Omental fat pad (tissue), 4 donors: ENCODE results near the gene DOK7. TPM values are rescaled to one million over a fixed set of nuclear protein-coding genes. Genes with fewer than 3 reads are reported as not detected.

Source experiments
- total RNA-seq, 4 donors: library from RNA; depleted of rRNA; stranded (reverse); fragments of >200 nt; gene quantifications; one replicate each; pipeline ENCODE4 v1.1.0, GENCODE V29; 2016

The DOK7 gene
- total RNA-seq, 4 donors from 2014 or later: not detected

Other genes starting within 250 kb of the DOK7 start
- 1 to 10 TPM in 2 of 4 donors, under 1 TPM in 2; 0.31 to 1.1 (median 0.86) TPM for gene MSANTD1, start 214.1 kb upstream of the DOK7 start, total RNA-seq
- 10 to 100 TPM; 11.3 to 27.6 (median 14.6) TPM for gene RGS12, start 170.3 kb upstream of the DOK7 start, total RNA-seq
- not detected for gene HGFAC, start 21.3 kb upstream of the DOK7 start, total RNA-seq
- 100 to 1,000 TPM; 119 to 141 (median 127) TPM for gene LRPAP1, start 69.1 kb downstream of the DOK7 start, total RNA-seq